ENCODE measurements around the gene AFMID.

GRCh38 chr17:78226759-78227454 lies 39.7 kb downstream of the AFMID start:
- TF ChIP-seq CTCF (IDR thresholded peaks at IDR 0.05) (no peak), POLR2A (IDR thresholded peaks at IDR 0.05) (no peak), POLR2AphosphoS5 (IDR thresholded peaks at IDR 0.05; ENCODE audit: insufficient read depth in 1 of 2, low read depth in 1 of 2) (no peak)
